GM18517 (cell line): ENCODE data around the gene DDC.

Experiments used
- ATAC-seq: cut with Tn5 transposase; IDR thresholded peaks from one replicate; pipeline ENCODE4 v1.9.1; 2021; ENCODE audit warnings: mild to moderate bottlenecking, moderate library complexity; ENCODE audit not compliant: unreplicated experiment

The DDC gene

DNA sequence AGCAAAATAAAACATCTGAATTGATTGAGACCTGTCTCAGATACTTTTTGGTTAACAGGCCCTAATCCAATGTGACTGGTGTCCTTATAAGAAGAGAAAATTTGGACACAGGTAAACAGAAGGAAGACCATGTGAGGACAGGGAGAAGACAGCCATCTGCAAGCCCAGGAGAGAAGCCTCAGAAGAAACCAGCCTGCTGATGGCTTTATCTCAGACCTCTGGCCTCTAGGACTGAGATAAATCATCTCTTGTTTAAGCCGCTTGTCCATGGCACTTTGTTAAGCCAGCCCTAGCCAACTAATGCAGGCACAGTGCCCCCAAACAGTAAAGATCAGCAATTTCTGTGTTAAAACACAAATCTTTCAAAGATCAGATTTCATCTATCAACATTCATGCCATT is 73.3 kb downstream of the DDC start:
- no peak for ATAC-seq

- ATAC-seq: no peak
Observed at GRCh38 chr7:50491209-50491608, 74.0 kb downstream of the DDC start.

- no peak for ATAC-seq
Observed at GRCh38 chr7:50488379-50488778, 76.8 kb downstream of the DDC start.

- no peak for ATAC-seq
Observed at GRCh38 chr7:50486512-50486911, 78.7 kb downstream of the DDC start.

- ATAC-seq: no peak
Observed at GRCh38 chr7:50481867-50482266, 83.3 kb downstream of the DDC start.

DNA sequence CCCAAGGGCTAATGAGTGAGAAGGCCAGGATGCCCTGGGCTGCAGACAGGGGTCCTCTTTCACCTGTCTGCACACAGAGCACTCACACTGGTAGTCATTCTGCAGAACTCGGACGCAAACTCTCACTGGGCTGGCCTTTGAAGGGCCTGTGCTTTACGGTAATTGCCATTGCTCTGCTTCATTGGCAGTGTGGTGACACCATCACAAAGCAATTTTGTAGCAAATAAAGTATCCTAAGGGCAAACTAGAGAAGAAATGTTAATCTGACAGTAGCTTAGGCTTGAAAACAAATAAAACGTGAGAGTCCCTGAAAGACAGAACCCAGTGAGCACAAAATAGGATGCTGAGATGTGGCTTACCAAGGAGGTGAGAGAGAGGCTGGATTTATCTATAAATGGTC is 84.4 kb downstream of the DDC start:
- ATAC-seq: no peak

DNA sequence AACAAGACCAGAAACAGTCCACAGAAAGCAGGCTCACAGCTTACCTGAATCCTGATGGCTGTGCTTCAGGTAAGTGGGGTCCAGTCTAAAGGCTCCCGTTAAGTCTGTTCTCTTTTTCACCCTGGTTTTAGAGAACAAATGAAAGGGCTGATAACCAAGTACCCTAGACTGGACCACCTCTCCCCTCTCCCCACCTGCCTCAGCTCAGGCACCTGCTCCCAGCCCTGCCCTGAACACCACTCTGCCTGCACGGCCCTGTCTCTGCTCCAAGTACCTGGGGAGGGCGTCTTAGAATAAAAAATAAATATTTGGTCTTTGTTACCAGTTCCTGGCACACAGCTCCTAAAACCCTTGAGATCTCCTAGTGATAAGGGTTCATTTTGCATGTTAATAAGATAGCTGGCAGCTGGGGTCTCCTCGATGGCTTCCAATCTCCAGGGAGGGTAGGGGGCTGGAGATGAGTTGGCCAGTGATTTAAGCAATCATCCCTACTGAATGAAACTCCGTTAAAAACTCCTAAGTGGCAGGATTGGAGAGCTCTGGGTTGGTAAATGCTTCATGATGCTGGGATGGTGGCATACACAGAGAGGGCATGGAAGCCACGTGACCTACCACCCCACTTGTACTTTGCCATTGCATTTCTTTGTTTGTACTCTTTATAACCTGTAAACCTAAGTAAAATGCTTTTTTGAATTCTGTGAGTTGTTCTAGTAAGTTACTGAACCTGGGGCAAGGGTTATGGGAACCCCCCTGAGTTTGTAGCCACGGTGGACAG is 85.3 kb downstream of the DDC start:
- ATAC-seq: no peak

- ATAC-seq: no peak
Observed at GRCh38 chr7:50477640-50478039, 87.6 kb downstream of the DDC start.

- no peak for ATAC-seq
Observed at GRCh38 chr7:50476953-50477625, 88.1 kb downstream of the DDC start.

DNA sequence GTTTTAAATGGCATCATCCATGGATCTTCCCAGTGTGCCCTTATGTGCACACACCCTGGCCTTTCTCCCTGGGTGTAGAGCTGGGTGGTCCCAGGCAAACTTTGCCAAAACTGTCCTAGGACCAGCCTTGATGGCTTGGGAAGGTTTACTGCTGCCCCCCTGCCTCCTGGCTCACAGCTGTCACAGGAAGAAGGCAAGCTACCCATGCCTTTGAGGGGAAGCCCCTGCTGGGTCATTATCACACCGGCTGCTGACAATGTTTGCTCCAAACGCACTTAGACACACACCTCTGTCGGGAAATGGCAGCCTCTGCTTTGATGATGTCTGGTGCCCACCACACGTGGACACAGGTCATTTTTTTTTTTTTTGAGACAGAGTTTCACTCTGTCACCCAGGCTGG is 89.9 kb downstream of the DDC start:
- no peak for ATAC-seq

- no peak for ATAC-seq
Observed at GRCh38 chr7:50474382-50475160, 90.6 kb downstream of the DDC start.

DNA sequence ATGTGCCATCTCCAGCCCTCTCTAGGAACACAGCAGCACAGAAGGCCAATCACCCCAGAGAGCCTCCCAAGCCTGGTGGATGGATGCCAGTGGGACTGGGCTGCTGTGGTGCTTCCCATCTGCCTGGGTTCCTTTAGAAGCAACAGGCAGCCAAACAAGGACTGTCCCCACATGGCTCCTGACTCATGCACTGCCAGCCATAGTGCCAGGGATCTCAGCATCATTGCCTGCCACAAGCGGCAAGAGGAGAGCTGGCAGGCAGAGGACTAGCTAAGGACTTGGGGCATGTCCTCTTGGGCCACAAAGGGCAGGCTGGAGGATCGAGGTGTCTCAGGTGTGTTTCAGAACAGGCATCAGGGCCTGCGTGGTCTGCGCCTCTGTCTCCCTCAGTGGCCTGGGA is 91.7 kb downstream of the DDC start:
- ATAC-seq: no peak

- ATAC-seq: no peak
Observed at GRCh38 chr7:50472427-50472826, 92.8 kb downstream of the DDC start.

- no peak for ATAC-seq
Observed at GRCh38 chr7:50471970-50472369, 93.2 kb downstream of the DDC start.

DNA sequence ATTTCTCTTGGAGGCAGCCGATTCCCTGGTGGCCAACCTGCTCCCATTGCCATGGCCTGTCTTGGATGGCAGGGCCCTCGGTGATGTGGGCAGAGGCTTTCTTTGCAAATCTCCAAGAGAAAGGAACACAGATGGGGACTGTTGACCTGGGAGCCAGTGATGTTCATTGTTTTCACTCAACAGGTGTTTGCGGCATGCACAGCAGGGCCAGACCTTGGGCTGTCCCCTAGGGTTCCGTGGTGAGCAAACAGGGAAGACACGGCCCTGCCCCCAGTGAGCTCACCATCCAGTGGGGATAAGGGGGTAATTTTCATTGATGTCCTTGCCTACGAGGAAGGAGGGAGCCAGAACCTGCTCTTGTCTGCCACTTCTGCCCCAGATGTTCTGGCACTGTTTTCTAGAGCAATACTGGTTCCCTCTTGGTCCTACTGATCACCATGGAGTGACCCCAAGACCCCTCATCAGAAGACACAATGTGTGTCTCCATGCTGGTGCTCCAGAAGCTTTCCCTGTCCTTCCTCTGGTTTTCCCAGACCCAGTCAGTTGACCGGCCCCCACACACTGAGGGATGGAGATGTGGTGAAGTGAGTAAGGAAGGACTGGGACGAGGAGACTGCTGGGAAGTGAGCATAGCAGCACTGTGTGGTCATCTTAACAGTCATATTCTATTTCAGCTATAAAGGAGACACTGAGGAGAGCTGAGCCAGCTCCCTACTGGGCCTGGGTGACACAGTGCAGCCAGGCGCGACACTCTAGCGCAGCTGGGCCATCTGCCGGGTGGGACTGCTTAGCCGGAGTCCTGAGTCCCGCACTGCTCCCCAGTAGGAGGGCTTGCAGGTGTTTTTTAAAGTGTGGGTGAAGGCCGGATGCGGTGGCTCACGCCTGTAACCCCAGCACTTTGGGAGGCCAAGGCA is 94.7 kb downstream of the DDC start:
- no peak for ATAC-seq

GRCh38 chr7:50469181-50469580 is 96.0 kb downstream of the DDC start:
- ATAC-seq: no peak

GRCh38 chr7:50467817-50468610 is 97.2 kb downstream of the DDC start:
- ATAC-seq: peak; percentile 82

DNA sequence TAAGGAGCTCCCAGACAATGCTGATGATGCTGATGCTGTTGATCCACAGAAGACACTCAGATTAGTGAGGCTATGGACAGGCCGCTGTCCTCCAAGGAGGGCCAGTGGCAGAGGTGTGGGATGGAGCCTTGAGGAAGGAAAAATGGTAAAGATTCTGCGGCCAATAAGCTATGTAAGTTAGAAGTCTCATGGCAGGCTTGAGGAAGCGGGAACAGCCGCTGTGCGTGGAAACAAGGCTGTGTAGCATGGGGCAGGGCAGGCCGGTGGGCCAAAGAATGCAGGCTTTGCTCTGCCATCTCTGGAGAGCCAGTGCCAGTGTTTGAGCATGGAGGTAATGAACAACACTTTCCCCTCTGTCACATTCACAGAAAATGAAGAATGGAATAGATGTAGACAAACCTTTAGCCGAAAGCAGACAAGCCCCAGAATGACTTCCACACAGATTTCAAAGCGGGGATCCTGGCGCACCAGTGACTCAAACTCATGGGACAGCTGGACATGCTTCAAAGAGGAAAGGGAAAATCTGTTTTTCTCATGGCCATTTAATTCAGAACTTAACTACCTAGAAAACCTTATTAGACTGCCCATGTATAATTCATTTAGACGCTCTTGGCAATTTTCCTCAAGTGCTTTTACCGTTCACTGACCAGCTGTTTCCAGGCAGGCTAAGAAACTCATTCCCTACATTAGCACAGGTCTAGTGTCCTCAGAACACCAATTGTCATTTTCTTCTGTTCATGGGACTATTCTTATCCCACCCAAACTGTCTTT is 98.2 kb downstream of the DDC start:
- no peak for ATAC-seq

DNA sequence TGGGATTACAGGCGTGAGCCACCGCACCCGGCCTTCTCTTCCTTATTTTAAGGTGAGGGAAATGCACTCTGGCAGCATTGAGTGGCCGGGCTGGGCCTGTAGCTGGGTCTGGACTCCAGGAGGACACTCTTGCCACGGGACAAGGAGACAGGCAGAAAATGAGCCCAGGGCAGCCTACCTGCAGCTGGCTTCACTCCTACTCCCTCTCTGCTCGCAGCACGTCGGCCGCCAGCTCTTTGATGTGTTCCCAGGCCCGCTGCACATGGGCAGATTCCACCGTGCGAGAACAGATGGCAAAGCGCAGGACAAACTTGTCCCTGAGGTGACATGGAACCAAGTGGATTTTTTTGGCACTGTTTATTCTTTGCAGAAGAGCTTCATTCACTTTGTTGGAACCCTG is 102.2 kb downstream of the DDC start:
- ATAC-seq: no peak
